HL-60/S4 treated with retinoic acid at 250 ng/mL for 4 days and 3 days (cell line): Measurements from ENCODE around the gene USP21.

Experiments
- in situ Hi-C: fragments of 300-500 bp; cut with MboI; formaldehyde crosslinking; loops from 2 replicates; pipeline ENCODE4 v1.7.0; 2022; ENCODE audit warnings: low sequenced_read_pairs

The USP21 gene

DNA sequence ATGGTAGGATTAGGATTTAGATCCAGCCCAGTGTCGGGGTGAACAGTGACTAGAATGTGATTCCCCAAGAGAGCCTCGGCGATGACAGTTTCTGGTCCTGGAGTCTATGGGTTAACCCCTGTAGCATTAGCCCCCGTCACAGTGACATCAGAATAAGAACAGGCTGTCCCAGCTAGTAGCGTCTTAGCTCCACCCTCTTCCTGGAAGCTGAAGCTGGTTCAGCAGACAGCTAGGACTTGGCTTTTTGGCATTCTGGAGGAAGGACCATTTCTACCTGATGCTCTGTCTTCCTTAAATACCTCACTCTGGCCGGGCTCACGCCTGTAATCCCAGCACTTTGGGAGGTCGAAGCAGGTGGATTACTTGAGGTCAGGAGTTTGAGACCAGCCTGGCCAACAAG lies 47.9 kb downstream of the USP21 start:
- in situ Hi-C loops, result loop anchor here (10.0 to 25.0 kb wide), 2 partner anchors 178 to 530 kb away; partner anchors contain the start of gene DUSP12

GRCh38 chr1:161209790-161210409 lies 50.6 kb downstream of the USP21 start:
- in situ Hi-C loops, result loop anchor here (10.0 to 25.0 kb wide), 2 partner anchors 175 to 527 kb away; partner anchors contain the start of gene DUSP12

DNA sequence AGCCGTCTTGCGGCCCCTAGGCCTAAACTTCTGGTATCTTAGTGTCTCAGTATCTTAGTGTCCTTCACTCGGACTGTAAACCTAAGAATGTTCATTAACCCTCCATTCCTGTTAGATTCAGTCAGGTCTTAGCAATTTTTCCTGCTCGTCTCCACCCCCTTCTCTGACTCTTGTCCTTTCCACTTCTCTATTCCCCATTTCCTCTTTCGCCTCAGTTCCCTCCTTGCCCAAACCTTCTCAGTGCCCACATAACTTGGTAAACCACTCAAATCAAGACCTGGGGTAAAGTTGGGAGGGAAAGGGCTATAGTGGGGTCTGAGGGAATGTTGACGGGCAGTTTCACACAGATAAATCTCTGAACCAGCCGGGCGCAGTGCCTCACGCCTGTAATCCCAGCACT lies 55.1 kb downstream of the USP21 start:
- in situ Hi-C loops, result loop anchor here (25.0 kb wide), 1 partner anchor 523 kb away; the partner anchor contains the start of gene DUSP12

GRCh38 chr1:161215076-161215475 lies 55.8 kb downstream of the USP21 start, which contains the start of gene FCER1G:
Gene FCER1G (plus strand): TSS chr1:161215295. CDS start chr1:161215322, 27 bp downstream.
- in situ Hi-C loops, result loop anchor here (25.0 kb wide), 1 partner anchor 522 kb away; the partner anchor contains the start of gene DUSP12
